ENCODE measurements around the gene OPN5.

GRCh38 chr6:47854971-47855370 lies 73.1 kb downstream of the OPN5 start:
- TF ChIP-seq CTCF (IDR thresholded peaks at IDR 0.05) (no peak), POLR2A (IDR thresholded peaks at IDR 0.05) (no peak)

All from adrenal gland (tissue), 5 donors.